LNCAP (cell line): ENCODE data around the gene PSMC3.

ENCODE experiments used
- CTCF ChIP-seq: fragments of 450-650 bp; IDR thresholded peaks from 2 replicates; pipeline ENCODE4 v1.5.1; 2017; ENCODE audit warnings: mild to moderate bottlenecking

The PSMC3 gene

GRCh38 chr11:47448566-47449427, 22.6 kb upstream of the PSMC3 start, which contains the start of gene RAPSN:
Gene RAPSN, minus strand, starts transcription at chr11:47449136. Its CDS starts 172 bp downstream, at chr11:47448964.
- TF ChIP-seq CTCF = no peak

GRCh38 chr11:47447906-47448305, 21.7 kb upstream of the PSMC3 start:
- no peak for TF ChIP-seq CTCF

- no peak for TF ChIP-seq CTCF
Observed at GRCh38 chr11:47446833-47447232, 20.6 kb upstream of the PSMC3 start.

GRCh38 chr11:47445840-47446239, 19.6 kb upstream of the PSMC3 start:
- no peak for TF ChIP-seq CTCF

GRCh38 chr11:47443817-47444216, 17.6 kb upstream of the PSMC3 start:
- TF ChIP-seq CTCF = no peak

- TF ChIP-seq CTCF = no peak
Observed at GRCh38 chr11:47443028-47443700, 16.9 kb upstream of the PSMC3 start.

- TF ChIP-seq CTCF = no peak
Observed at GRCh38 chr11:47442514-47442913, 16.3 kb upstream of the PSMC3 start.
